ENCODE data around the gene ADAMTSL1.

- TF ChIP-seq, protein P1, sequence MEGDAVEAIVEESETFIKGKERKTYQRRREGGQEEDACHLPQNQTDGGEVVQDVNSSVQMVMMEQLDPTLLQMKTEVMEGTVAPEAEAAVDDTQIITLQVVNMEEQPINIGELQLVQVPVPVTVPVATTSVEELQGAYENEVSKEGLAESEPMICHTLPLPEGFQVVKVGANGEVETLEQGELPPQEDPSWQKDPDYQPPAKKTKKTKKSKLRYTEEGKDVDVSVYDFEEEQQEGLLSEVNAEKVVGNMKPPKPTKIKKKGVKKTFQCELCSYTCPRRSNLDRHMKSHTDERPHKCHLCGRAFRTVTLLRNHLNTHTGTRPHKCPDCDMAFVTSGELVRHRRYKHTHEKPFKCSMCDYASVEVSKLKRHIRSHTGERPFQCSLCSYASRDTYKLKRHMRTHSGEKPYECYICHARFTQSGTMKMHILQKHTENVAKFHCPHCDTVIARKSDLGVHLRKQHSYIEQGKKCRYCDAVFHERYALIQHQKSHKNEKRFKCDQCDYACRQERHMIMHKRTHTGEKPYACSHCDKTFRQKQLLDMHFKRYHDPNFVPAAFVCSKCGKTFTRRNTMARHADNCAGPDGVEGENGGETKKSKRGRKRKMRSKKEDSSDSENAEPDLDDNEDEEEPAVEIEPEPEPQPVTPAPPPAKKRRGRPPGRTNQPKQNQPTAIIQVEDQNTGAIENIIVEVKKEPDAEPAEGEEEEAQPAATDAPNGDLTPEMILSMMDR (IDR thresholded peaks at IDR 0.05), result no peak
- TF ChIP-seq POLR2A (IDR thresholded peaks at IDR 0.05), result no peak
Measured at GRCh38 chr9:18692962-18693361, 219.0 kb downstream of the ADAMTSL1 start.
